Liver (tissue), 9 donors: ENCODE data around the gene ZKSCAN1. TPM values are rescaled to one million over a fixed set of nuclear protein-coding genes. Genes with fewer than 3 reads are reported as not detected.

Experiments used
- DNase-seq: peaks from one replicate; pipeline ENCODE4 v3.0.0-alpha.2; 2017; ENCODE audit warnings: low spot score
- H3K27ac ChIP-seq, 2 donors: one replicate each; pipeline ENCODE4 v1.7.0; 2013; ENCODE audit warnings: inconsistent platforms in 2 of 2, low read length in 2 of 2, control low read depth in 1 of 2, low read depth in 1 of 2, mild to moderate bottlenecking in 1 of 2
- H3K27me3 ChIP-seq, 4 donors: one replicate each; pipeline versions ENCODE4 v1.6.1 to v1.7.0; 2013; ENCODE audit warnings: low read length in 3 of 4, inconsistent platforms in 1 of 4, mild to moderate bottlenecking in 1 of 4, moderate library complexity in 1 of 4; ENCODE audit not compliant: control insufficient read depth in 4 of 4, insufficient read depth in 4 of 4
- H3K36me3 ChIP-seq, 4 donors: one replicate each; pipeline versions ENCODE4 v1.6.1 to v1.7.0; 2013; ENCODE audit warnings: low read length in 3 of 4, mild to moderate bottlenecking in 3 of 4, low read depth in 1 of 4, moderate library complexity in 1 of 4; ENCODE audit not compliant: control insufficient read depth in 4 of 4, insufficient read depth in 3 of 4
- H3K4me1 ChIP-seq, 4 donors: one replicate each; pipeline versions ENCODE4 v1.6.1 to v1.7.0; 2013; ENCODE audit warnings: low read length in 3 of 4, mild to moderate bottlenecking in 3 of 4, moderate library complexity in 1 of 4; ENCODE audit not compliant: control insufficient read depth in 4 of 4, insufficient read depth in 4 of 4
- H3K4me3 ChIP-seq, 3 donors: one replicate each; pipeline versions ENCODE4 v1.6.1 to v1.7.0; 2013; ENCODE audit warnings: low read length in 3 of 3, control low read depth in 1 of 3, low read depth in 1 of 3, mild to moderate bottlenecking in 1 of 3
- H3K9ac ChIP-seq, 2 donors: one replicate each; pipeline ENCODE4 v1.7.0; 2013; ENCODE audit warnings: low read length in 2 of 2, mild to moderate bottlenecking in 2 of 2, moderate library complexity in 2 of 2, control low read depth in 1 of 2, low read depth in 1 of 2
- H3K9me3 ChIP-seq, 4 donors: one replicate each; pipeline versions ENCODE4 v1.6.1 to v1.7.0; 2013; ENCODE audit warnings: low read length in 3 of 4; ENCODE audit not compliant: control insufficient read depth in 4 of 4
- EGR1 ChIP-seq, 2 donors: IDR thresholded peaks; 2 replicates each; pipeline ENCODE4 v1.6.1; 2016 to 2018; ENCODE audit warnings: antibody characterized with exemption in 2 of 2, low read depth in 2 of 2
- FOXA2 ChIP-seq: IDR thresholded peaks from 2 replicates; pipeline ENCODE4 v1.6.1; 2016; ENCODE audit warnings: antibody characterized with exemption
- HNF4A ChIP-seq, 2 donors: conservative IDR thresholded peaks; 2 replicates each; pipeline ENCODE4 v1.6.1; 2016; ENCODE audit warnings: antibody characterized with exemption in 2 of 2, mild to moderate bottlenecking in 2 of 2
- HNF4G ChIP-seq: IDR thresholded peaks from 2 replicates; pipeline ENCODE4 v1.6.1; 2016; ENCODE audit warnings: antibody characterized with exemption
- RAD21 ChIP-seq, 2 donors: IDR thresholded peaks; 2 replicates each; pipeline ENCODE4 v1.6.1; 2016; ENCODE audit warnings: antibody characterized with exemption in 2 of 2, mild to moderate bottlenecking in 2 of 2
- RXRA ChIP-seq, 2 donors: IDR thresholded peaks; 2 replicates each; pipeline ENCODE4 v1.6.1; 2017 to 2018; ENCODE audit warnings: antibody characterized with exemption in 2 of 2, mild to moderate bottlenecking in 1 of 2
- SP1 ChIP-seq: IDR thresholded peaks from 2 replicates; pipeline ENCODE4 v1.6.1; 2018; ENCODE audit warnings: antibody characterized with exemption, mild to moderate bottlenecking
- TAF1 ChIP-seq: conservative IDR thresholded peaks from 2 replicates; pipeline ENCODE4 v1.6.1; 2016; ENCODE audit warnings: antibody characterized with exemption, mild to moderate bottlenecking
- YY1 ChIP-seq: IDR thresholded peaks from 2 replicates; pipeline ENCODE4 v1.6.1; 2016; ENCODE audit warnings: antibody characterized with exemption, mild to moderate bottlenecking
- WGBS: extraction: QIAGEN DNeasy Blood & Tissue Kit; methylation state at CpG from one replicate; pipeline ENCODE4 v1.1.7; 2013; 5-methylcytosine and 5-hydroxymethylcytosine counted together
- polyA plus RNA-seq, 2 donors: library from polyadenylated mRNA; stranded (reverse) in 1 of 2; unstranded in 1 of 2; fragments of 200-250 nt in 1 of 2; fragments of >200 nt in 1 of 2; fragmentation: Nextera tagmentation in 1 of 2; extraction: Ambion mirVana in 1 of 2; gene quantifications; one replicate each; pipeline versions ENCODE4 v1.2.1 to v1.2.3, GENCODE V29; 2013 to 2015
- total RNA-seq, 2 donors: library from RNA; depleted of rRNA; stranded (reverse); fragments of >200 nt; gene quantifications; one replicate each; pipeline ENCODE4 v1.2.3, GENCODE V29; 2014
- TF ChIP-seq, protein P1 (sequence below): IDR thresholded peaks from 2 replicates; pipeline ENCODE4 v1.6.1; 2016; ENCODE audit warnings: antibody characterized with exemption
- TF ChIP-seq, protein P2 (sequence below): fragments of 150-350 bp; IDR thresholded peaks from 2 replicates; pipeline ENCODE4 v1.5.1; 2017; ENCODE audit warnings: improper control_type of control experiment, low read depth, low read length; ENCODE audit not compliant: missing input control
- TF ChIP-seq, protein P3 (sequence below): IDR thresholded peaks from 2 replicates; pipeline ENCODE4 v1.6.1; 2016; ENCODE audit warnings: antibody characterized with exemption
- TF ChIP-seq, protein P4 (sequence below): IDR thresholded peaks from 2 replicates; pipeline ENCODE4 v1.6.1; 2016; ENCODE audit warnings: antibody characterized with exemption, mild to moderate bottlenecking
- donor health status: healthy.
- donor health status: healthy.
- donor health status: healthy.
- donor health status: healthy.
- donor health status: healthy.

ZKSCAN1 gene
- total and polyA plus RNA-seq, 4 donors: 11.8 to 117 (median 30.1) TPM

DNA sequence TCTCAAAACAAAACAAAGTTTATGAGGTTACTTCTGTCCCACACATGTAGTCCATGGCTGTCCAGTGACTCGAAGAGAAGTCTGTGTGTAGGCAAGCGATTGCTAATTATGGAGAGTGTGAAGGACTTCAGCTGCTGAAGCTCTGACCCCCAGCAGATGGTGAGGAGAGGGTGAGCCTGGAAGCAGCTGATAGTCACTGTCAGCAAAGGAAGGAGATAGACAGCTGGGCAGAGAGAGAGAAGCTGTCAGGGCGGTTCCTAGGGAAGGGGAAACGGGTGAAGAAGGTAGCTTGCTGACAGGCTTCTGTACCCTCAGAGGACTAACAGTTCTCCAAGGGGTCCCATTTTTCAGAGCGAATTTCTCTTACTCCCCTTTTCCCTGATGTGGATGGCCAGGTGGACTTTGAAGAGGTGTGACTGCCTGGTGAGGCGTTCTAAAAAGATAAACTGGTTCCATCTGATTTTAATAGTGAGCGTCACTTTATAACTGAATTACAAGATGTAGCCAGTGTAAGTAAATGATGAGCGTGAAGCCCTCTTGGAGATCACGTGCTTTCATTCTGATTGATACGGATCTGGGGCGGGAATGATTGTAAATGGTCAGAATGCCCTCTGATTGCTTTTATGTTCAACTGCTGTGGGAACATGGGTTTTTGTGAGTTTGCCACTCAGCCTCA is 46.3 kb downstream of the ZKSCAN1 start:
- Histone ChIP-seq H3K4me3 (no peak overlapping the region), H3K4me1 (peaks cover 2 to 22% (median 14%) of the 10 kb centered on the region in 4 donors)
- WGBS: 95% methylated on average over 11 of the region's 11 CpGs

DNA sequence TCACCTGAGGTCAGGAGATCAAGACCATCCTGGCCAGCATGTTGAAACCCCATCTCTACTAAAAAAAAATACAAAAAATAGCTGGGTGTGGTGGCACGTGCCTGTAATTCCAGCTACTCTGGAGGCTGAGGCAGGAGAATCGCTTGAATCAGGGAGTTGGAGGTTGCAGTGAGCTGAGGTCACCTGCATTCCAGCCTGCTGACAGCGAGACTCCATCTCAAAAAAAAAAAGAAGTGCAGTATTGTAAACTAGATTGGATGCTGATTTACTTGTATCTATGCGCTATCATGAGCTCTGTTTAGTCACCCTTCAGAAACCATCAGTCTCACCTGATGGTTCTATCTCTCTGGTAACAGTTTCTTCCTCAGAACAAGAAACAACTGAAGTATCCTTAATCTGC is 48.0 kb downstream of the ZKSCAN1 start:
- WGBS: 96% methylated on average over 4 of the region's 4 CpGs
- H3K36me3 ChIP-seq: peaks cover 0 to 34% (median 25%) of the 10 kb centered on the region in 4 donors
- TF ChIP-seq EGR1 (IDR thresholded peaks at IDR 0.05; ENCODE audit: low read depth in 2 of 2) (no peak), FOXA2 (no peak), TAF1 (no peak), RXRA (IDR thresholded peaks at IDR 0.05) (no peak), RAD21 (IDR thresholded peaks at IDR 0.05) (no peak)
- TF ChIP-seq, protein P1, sequence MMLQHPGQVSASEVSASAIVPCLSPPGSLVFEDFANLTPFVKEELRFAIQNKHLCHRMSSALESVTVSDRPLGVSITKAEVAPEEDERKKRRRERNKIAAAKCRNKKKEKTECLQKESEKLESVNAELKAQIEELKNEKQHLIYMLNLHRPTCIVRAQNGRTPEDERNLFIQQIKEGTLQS: no peak
- TF ChIP-seq, protein P2, sequence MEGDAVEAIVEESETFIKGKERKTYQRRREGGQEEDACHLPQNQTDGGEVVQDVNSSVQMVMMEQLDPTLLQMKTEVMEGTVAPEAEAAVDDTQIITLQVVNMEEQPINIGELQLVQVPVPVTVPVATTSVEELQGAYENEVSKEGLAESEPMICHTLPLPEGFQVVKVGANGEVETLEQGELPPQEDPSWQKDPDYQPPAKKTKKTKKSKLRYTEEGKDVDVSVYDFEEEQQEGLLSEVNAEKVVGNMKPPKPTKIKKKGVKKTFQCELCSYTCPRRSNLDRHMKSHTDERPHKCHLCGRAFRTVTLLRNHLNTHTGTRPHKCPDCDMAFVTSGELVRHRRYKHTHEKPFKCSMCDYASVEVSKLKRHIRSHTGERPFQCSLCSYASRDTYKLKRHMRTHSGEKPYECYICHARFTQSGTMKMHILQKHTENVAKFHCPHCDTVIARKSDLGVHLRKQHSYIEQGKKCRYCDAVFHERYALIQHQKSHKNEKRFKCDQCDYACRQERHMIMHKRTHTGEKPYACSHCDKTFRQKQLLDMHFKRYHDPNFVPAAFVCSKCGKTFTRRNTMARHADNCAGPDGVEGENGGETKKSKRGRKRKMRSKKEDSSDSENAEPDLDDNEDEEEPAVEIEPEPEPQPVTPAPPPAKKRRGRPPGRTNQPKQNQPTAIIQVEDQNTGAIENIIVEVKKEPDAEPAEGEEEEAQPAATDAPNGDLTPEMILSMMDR: no peak

More for the DNA sequence above, 46.3 kb downstream of the ZKSCAN1 start:
- H3K27me3 ChIP-seq: no peaks in the 10 kb centered on the region
- peak; percentile 69 for DNase-seq
- H3K9ac ChIP-seq: no peak overlapping the region
- TF ChIP-seq, protein P3, sequence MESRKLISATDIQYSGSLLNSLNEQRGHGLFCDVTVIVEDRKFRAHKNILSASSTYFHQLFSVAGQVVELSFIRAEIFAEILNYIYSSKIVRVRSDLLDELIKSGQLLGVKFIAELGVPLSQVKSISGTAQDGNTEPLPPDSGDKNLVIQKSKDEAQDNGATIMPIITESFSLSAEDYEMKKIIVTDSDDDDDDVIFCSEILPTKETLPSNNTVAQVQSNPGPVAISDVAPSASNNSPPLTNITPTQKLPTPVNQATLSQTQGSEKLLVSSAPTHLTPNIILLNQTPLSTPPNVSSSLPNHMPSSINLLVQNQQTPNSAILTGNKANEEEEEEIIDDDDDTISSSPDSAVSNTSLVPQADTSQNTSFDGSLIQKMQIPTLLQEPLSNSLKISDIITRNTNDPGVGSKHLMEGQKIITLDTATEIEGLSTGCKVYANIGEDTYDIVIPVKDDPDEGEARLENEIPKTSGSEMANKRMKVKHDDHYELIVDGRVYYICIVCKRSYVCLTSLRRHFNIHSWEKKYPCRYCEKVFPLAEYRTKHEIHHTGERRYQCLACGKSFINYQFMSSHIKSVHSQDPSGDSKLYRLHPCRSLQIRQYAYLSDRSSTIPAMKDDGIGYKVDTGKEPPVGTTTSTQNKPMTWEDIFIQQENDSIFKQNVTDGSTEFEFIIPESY: no peak
- TF ChIP-seq HNF4A (conservative IDR thresholded peaks at IDR 0.05): no peak
- TF ChIP-seq, protein P2: no peak
- TF ChIP-seq FOXA2: no peak
- TF ChIP-seq, protein P1: no peak
- no peak for TF ChIP-seq HNF4G
- TF ChIP-seq, protein P4, sequence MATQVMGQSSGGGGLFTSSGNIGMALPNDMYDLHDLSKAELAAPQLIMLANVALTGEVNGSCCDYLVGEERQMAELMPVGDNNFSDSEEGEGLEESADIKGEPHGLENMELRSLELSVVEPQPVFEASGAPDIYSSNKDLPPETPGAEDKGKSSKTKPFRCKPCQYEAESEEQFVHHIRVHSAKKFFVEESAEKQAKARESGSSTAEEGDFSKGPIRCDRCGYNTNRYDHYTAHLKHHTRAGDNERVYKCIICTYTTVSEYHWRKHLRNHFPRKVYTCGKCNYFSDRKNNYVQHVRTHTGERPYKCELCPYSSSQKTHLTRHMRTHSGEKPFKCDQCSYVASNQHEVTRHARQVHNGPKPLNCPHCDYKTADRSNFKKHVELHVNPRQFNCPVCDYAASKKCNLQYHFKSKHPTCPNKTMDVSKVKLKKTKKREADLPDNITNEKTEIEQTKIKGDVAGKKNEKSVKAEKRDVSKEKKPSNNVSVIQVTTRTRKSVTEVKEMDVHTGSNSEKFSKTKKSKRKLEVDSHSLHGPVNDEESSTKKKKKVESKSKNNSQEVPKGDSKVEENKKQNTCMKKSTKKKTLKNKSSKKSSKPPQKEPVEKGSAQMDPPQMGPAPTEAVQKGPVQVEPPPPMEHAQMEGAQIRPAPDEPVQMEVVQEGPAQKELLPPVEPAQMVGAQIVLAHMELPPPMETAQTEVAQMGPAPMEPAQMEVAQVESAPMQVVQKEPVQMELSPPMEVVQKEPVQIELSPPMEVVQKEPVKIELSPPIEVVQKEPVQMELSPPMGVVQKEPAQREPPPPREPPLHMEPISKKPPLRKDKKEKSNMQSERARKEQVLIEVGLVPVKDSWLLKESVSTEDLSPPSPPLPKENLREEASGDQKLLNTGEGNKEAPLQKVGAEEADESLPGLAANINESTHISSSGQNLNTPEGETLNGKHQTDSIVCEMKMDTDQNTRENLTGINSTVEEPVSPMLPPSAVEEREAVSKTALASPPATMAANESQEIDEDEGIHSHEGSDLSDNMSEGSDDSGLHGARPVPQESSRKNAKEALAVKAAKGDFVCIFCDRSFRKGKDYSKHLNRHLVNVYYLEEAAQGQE: no peak
- no peak for TF ChIP-seq YY1
- no peak for TF ChIP-seq SP1
- TF ChIP-seq TAF1: no peak
- peaks cover 3 to 46% (median 34%) of the 10 kb centered on the region in 4 donors for H3K36me3 ChIP-seq
- no peaks in the 10 kb centered on the region for H3K9me3 ChIP-seq
- no peak overlapping the region for H3K27ac ChIP-seq

More for the DNA sequence above, 48.0 kb downstream of the ZKSCAN1 start:
- Histone ChIP-seq H3K27me3 (no peaks in the 10 kb centered on the region), H3K9ac (no peak overlapping the region), H3K4me1 (peaks cover 2 to 24% (median 14%) of the 10 kb centered on the region in 4 donors), H3K27ac (no peak overlapping the region), H3K9me3 (no peaks in the 10 kb centered on the region), H3K4me3 (no peak overlapping the region)
- DNase-seq: no peak
